GM21717 (cell line): Measurements from ENCODE around the gene KCNMA1.

Experiments
- ATAC-seq: cut with Tn5 transposase; IDR thresholded peaks from one replicate; pipeline ENCODE4 v1.9.1; 2021; ENCODE audit warnings: mild to moderate bottlenecking, moderate library complexity; ENCODE audit not compliant: unreplicated experiment

Gene KCNMA1

GRCh38 chr10:77020426-77021040, 617.1 kb downstream of the KCNMA1 start:
- ATAC-seq: no peak

GRCh38 chr10:77016855-77017254, 620.8 kb downstream of the KCNMA1 start:
- no peak for ATAC-seq

GRCh38 chr10:77016278-77016815, 621.3 kb downstream of the KCNMA1 start:
- ATAC-seq: no peak

DNA sequence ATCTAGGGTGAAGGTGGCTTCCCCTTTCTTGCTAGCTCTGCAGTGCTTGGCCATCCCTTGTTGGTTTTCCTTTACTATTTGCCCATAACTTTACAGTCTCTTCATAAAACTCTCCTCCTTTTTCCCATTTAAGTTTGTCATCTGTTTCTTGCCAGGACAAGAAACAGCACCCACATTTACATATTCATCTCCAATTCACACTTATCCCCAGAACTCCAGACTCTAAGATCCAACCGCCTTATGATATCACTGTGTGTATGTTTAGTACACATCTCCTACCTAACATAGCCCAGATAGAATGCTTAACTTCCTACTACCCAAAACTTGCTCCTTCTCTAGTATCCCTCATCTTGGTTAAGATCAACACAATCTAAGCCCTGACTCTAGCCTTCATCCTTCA, 622.2 kb downstream of the KCNMA1 start:
- ATAC-seq: no peak

DNA sequence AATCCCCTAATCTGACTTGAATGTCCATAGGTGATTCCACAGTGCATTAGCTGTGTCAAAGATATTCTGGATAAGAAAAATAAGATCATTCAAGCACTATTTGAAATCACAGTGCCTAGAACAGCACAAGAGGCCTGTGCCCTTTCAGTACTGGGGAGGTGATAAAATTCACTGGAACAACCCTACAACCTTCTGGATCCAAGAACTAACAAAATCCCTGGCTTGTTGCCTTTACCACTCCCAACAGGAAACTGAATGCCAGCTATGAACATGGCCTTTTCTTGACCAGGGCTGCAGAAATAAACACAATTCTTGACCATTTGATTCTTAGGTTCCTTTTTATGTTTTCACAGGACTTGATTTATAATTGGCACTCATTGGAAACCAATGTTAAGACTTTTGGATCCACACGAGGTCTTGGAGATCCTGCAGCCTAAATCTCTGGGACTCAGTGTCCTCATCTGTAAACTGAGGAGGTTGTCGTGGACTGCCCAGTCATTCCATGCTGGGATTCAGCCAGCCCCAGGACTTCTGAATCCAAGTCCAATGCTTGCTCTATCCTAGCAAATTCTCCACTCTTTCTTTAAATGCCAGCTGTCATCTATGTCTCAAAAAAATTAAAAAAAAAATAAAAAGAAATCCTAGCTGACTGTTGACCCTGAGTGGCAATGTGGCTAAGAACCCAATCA, 624.7 kb downstream of the KCNMA1 start:
- ATAC-seq: no peak

DNA sequence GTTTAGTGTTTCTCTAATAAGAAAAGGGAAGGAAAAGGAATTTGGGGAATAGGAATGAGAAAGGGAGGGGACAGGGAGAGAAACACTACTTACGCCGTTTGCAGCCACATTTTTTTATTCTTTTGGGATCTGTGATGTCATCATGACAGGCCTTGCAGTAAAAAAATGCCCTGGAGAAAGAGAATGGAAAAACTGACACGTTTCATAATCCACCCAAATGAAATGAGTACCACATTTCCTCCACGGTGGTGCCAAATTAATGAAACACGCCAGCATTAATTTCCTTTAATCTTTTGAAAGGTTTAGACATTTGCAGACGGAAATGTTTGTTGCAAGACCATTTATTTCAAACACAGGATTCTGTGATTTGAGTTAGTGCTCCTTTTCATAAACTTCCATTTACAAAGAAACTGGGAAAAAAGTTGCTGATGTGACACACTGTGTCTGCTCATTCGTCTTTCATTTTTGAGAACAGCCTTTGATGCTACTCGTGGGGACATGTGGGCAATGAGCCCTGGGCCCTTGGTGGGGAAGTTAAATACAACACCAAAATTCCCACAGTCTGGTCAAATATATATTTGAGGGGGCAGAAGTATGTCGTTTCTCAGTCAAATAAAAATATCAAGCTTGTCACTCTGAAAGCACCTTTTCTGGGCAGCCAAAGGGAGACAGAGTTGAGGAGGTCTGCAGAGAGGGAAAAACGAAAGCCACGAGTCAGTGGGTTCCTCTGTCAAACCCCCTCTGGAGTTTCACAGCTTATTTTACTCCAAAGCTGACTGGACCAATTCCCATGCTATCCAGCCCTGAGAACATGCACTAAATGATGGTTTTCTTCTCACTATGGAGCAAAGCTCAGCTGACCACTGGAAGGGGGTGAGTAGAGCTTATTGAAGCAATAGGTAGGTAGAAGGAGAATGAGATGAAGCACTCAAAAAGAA, 625.5 kb downstream of the KCNMA1 start:
- no peak for ATAC-seq

DNA sequence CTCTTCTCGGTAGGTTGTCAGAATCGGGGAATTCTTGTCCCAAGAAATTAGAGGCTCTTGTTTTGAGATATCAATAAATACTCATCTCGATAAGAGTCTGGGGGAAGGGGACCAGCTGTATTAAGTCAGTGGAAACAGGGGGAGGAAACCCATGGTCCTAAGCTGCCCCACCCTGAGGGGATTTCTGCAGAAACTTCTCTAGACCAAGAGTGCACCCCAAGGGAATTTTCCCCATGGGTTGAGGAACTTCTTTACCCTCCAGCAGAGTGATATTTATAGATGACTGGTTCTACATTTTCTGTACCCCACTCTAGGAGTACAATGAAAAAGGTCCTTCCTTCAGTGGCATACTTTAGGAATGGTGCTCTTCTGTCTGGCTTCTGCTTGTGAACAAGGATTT, 627.2 kb downstream of the KCNMA1 start:
- no peak for ATAC-seq

DNA sequence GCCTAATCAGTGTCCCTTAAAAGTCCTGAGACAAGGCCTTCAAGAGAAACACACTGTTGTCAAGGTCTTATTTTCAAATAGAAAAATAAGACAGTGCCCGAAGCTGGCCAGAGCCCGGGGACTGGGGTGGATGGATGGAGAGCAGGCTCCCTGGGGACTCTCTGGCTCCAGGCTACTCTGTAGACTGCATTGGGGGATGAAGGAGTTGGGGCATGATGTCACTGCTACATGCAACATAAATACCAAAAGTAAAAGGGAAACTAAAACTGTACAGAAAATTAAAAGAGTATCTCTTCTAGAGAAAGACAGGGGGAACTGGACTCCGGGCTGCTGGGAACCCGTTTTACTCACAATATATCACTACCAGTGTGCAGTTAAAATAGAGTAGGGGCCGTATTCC, 629.8 kb downstream of the KCNMA1 start:
- peak; percentile 93 for ATAC-seq

DNA sequence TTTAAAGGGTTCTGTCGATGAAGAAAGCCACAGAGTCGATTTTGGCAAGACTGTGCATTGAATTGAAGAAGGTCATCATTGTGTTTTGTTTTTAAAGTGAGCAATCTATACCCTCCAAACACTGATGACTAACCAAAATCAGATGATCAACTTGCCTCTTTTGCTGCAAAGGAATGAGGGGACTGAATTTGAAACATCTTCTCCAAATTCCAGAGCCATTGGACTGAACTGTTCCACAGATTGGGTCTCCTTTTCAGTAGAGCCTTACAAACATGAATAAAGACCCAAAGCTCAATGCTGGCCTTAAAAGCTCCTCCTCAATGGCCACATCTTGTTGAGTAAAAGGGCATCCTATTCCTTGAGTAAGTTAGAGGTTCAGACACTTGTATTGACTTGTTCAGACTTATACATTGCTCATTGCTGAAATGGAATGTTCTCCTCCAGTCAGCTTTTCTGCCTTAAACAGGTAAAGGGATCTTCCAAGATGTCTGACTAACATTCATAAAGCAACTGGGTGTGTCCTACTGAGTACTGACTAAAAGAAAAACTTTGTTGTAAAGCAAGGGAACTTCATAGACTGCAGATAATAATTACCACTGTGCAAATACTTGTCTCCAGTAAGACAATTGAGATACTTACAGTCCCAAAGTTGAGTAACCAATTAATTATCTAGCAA, 630.6 kb downstream of the KCNMA1 start:
- ATAC-seq: no peak

DNA sequence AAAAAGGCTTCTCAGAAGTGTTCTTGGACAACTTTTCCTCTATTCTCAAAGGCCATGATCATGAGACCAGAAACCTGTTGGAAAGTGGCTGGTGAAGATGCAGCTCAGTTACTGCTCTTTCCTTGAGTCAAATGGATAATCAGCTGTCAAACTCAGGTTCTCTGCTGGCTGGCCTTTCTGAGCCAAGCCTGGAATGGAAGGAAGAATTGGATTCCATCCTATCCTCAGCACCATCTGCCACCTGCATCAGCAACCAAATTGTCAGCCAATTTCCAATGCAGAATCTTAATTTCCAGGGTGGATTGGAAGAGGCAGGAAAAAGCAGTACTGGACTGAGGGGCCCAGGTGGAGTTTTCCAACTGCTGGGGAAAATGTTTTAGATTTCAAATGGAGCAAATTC, 631.7 kb downstream of the KCNMA1 start:
- no peak for ATAC-seq

DNA sequence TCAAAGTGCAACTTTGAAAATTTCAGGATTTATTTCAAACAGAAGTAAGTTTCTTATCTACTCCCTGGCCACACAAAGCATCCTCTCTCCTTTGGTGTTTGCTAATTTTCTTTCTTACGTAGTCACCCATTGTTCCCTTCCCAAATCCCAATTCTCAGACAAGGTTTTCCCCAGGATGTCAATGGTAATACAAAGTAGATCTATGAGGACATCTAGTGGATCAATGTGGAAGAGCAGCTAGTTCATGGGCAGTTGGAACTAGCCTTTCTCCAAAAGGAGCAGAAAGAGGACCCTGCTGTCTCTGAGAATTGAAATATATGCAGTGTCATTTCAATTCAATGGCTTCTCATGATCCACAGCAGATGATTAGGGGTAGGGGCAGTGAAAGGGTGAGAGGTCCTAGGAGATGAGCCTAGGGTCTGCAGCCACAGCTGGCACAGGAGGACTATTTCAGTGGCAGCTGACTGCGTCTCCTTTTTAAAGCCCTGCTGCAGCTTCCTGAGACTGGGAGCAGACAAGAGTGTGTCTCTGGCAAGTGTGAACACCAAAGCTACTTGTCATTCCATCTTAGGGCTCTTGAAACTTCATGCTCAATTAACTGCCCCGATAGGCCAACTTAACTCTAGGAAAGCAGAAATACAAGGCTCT, 632.6 kb downstream of the KCNMA1 start:
- no peak for ATAC-seq

DNA sequence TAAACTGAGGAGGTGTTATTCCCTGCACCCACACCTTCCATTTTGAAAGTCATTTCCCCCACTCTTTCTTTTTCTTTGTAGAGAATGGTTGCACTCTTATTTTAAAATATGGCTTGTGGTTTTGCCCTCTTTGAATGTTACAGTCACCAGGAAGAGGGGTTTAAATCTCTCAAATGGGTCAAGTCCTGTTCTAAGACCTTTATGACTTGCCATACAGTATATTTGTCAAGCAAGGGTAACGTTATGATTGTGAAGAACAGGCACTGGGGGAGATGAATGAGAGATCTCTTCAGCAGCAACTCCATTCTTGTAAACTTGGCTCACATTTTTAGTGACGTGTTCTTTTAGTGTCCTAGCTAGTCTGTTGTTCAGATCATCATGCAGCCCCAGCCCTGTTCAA, 634.7 kb downstream of the KCNMA1 start:
- no peak for ATAC-seq

GRCh38 chr10:77001206-77001605, 636.4 kb downstream of the KCNMA1 start:
- no peak for ATAC-seq

- ATAC-seq: no peak
Measured at GRCh38 chr10:76998451-76998850, 639.2 kb downstream of the KCNMA1 start.

GRCh38 chr10:76997631-76998030, 640.0 kb downstream of the KCNMA1 start:
- no peak for ATAC-seq

- ATAC-seq: no peak
Measured at GRCh38 chr10:76995023-76995422, 642.6 kb downstream of the KCNMA1 start.

DNA sequence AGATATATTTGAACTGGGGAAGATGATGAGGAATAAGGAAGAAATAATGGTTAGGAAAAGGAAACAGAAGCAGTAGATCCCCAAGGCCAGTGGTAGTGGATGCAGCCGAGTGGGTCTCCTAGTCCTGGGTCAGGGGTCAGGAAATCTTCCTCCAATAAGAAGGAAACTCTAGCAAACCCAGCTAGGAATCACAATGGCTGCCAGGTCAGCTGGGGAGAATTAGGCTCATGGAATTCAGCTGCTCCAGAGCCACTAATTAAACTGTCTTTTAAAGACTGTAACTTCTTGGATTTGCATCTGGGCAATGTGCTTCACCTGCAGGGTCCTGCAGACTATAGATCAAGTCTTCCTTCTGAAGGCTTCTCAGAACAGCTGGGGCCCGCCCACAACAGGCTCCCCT, 644.4 kb downstream of the KCNMA1 start:
- ATAC-seq: no peak

DNA sequence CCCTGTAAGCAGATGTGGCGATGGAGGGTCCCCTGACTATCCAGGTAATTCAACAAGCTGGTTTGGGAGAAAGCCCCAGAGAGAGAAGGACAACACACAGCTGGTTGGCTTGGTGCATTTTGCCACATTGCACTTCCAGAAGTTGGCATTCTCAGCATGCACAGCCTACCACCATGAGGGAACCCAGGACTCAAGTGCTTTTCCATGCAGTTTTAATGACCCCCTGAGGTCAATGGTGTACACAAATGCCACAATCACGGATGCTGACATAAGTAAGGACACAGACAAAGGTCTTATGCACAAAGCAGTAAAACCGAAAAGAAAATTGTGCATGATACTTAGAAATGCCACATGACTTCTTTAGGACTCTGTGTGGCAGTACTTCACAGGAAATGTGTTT, 645.1 kb downstream of the KCNMA1 start:
- ATAC-seq: no peak

DNA sequence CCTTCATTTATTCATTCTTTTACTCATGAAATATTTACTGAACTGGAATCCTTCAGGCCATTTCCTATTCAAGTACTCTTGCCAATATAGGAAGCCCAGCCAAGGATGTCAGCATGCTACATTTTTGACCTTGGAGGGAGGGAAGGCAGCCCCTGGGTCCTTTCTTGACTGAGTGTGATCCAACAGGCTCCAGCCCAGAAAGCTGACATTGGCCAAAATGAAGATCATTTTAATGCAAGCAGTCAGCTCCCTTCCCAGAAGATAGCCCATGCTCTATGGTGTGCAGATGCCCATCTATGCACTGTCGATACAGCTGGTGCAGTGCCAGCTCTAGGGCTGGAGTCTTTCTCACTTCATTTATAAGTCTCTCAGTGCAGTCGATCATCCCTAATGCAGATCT, 646.0 kb downstream of the KCNMA1 start:
- ATAC-seq: no peak

- no peak for ATAC-seq
Measured at GRCh38 chr10:76990561-76990960, 647.0 kb downstream of the KCNMA1 start.
